ENCODE data around the gene RNF144B.

DNA sequence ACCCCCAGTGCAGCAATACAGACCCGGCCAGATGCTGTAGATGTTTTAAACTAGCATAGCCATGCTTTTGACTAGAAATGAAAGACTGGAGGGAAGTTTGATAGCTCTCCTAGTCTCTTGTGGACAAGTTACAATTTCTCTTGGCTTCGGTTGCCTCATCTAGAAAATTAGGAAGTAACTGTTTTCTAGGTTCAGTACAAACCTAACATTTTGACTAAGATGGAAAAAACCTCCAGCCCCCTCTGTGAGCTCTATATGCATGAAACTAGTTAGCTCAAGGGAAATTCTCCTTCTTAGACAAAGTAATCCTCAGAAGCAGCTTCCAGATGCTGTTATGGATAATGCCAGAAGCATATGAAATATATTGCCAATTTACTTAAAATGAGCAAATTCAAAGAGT lies 86.6 kb downstream of the RNF144B start:
- no peak for TF ChIP-seq POLR2AphosphoS5 (IDR thresholded peaks at IDR 0.05; ENCODE audit: low read depth, low read length)
- TF ChIP-seq POLR2A (IDR thresholded peaks at IDR 0.05; ENCODE audit: low read depth, low read length): no peak
- no peak for TF ChIP-seq PAX5 (IDR thresholded peaks at IDR 0.05; ENCODE audit: insufficient read depth, low read length, severe bottlenecking)
- TF ChIP-seq TAF1 (IDR thresholded peaks at IDR 0.05; ENCODE audit: low read depth, low read length): no peak
- no peak for TF ChIP-seq POU2F2 (IDR thresholded peaks at IDR 0.05; ENCODE audit: low read depth, low read length)

Data from GM12891 (cell line).